HCT116 (cell line): ENCODE measurements around the gene FBXO15. TPM values are rescaled to one million over a fixed set of nuclear protein-coding genes. Genes with fewer than 3 reads are reported as not detected.

Experiments
- ATAC-seq: fragments of 200-7000 bp; cut with Tn5 transposase; 2 replicates; pipeline ENCODE4 v1.9.1; 2020; ENCODE audit warnings: mild to moderate bottlenecking, moderate library complexity
- BruUV-seq: library from RNA; stranded (reverse); fragments of 400-500 nt; replicated peaks from 2 replicates; lab custom pipeline; 2021; lab: Mats Ljungman, UMichigan
- CTCF ChIA-PET: fragments of 300-600 bp; sonication (Branson Sonifier 250); formaldehyde crosslinking; loops from one replicate; lab custom pipeline; 2021; ENCODE audit warnings: antibody characterized with exemption; lab: Charles Lee
- POLR2A ChIA-PET: fragments of 300-600, 350-600 bp; sonication (Branson Sonifier 250); formaldehyde crosslinking; loops from one replicate; lab custom pipeline; 2021; ENCODE audit warnings: antibody characterized with exemption; lab: Charles Lee
- RAD21 ChIA-PET, 2 experiments: fragments of 300-600 bp; sonication (Branson Sonifier 250); formaldehyde crosslinking; loops; one replicate each; lab custom pipeline; 2023; ENCODE audit warnings: low total read pairs in 2 of 2; ENCODE audit not compliant: uncharacterized antibody in 2 of 2, unreplicated experiment in 2 of 2, low non-redundant PET in 1 of 2; lab: Charles Lee
- DNase-seq: peaks from one replicate; pipeline ENCODE4 v3.0.0-alpha.2; 2010; ENCODE audit warnings: low read depth, low spot score
- H2AFZ ChIP-seq: fragments of 200-600 bp; shearing (Covaris generic), sonication (generic); 2 replicates; pipeline ENCODE4 v1.6.1; 2017; ENCODE audit warnings: low read depth, mixed run types, mixed read lengths, antibody characterized with exemption, low read length; ENCODE audit not compliant: poor library complexity, severe bottlenecking
- H3K27ac ChIP-seq: 2 replicates; pipeline ENCODE4 v1.5.1; 2012; ENCODE audit warnings: low read depth, low read length
- H3K27me3 ChIP-seq: fragments of 200-600 bp; sonication (generic); 2 replicates; pipeline ENCODE4 v1.6.1; 2016; ENCODE audit warnings: mixed run types, low read length, mixed read lengths; ENCODE audit not compliant: insufficient read depth
- H3K36me3 ChIP-seq, 2 experiments: fragments of 200-500 bp in 1 of 2; fragments of 200-600 bp in 1 of 2; sonication (Bioruptor generic) in 1 of 2; sonication (generic) in 1 of 2; 2 replicates each; pipeline versions ENCODE4 v1.5.1 to v1.6.1; 2014 to 2016; ENCODE audit warnings: low read length in 2 of 2, inconsistent platforms in 1 of 2, mixed read lengths in 1 of 2, mixed run types in 1 of 2; ENCODE audit not compliant: insufficient read depth in 2 of 2, control insufficient read depth in 1 of 2
- H3K4me1 ChIP-seq, 2 experiments: fragments of 200-600 bp in 1 of 2; sonication (generic) in 1 of 2; 2 replicates each; pipeline versions ENCODE4 v1.5.1 to v1.6.1; 2012 to 2017; ENCODE audit warnings: low read length in 2 of 2, inconsistent platforms in 1 of 2, mild to moderate bottlenecking in 1 of 2, mixed read lengths in 1 of 2, mixed run types in 1 of 2, moderate library complexity in 1 of 2; ENCODE audit not compliant: insufficient read depth in 2 of 2, control insufficient read depth in 1 of 2
- H3K4me2 ChIP-seq: fragments of 200-600 bp; sonication (generic); 2 replicates; pipeline ENCODE4 v1.6.1; 2017; ENCODE audit warnings: mixed run types, low read length, mixed read lengths
- H3K4me3 ChIP-seq, 2 experiments: fragments of 200-600 bp in 1 of 2; sonication (generic) in 1 of 2; replicated peaks in 1 of 2; 2 replicates each; pipeline ENCODE4 v1.5.1; 2011 to 2016; ENCODE audit warnings: low read length in 2 of 2, control low read depth in 1 of 2, low read depth in 1 of 2, mild to moderate bottlenecking in 1 of 2, mixed read lengths in 1 of 2, mixed run types in 1 of 2
- H3K79me2 ChIP-seq: fragments of 200-600 bp; sonication (generic); 2 replicates; pipeline ENCODE4 v1.6.1; 2017; ENCODE audit warnings: mild to moderate bottlenecking, mixed run types, low read length, moderate library complexity, mixed read lengths; ENCODE audit not compliant: insufficient read depth
- H3K9ac ChIP-seq: fragments of 200-600 bp; sonication (generic); 2 replicates; pipeline ENCODE4 v1.6.1; 2016; ENCODE audit warnings: low read length, mixed read lengths
- H3K9me2 ChIP-seq: fragments of 200-600 bp; sonication (generic), shearing (Covaris generic); 2 replicates; pipeline ENCODE4 v1.6.1; 2017; ENCODE audit warnings: mixed run types, mild to moderate bottlenecking, moderate library complexity; ENCODE audit not compliant: insufficient read depth
- H3K9me3 ChIP-seq, 2 experiments: fragments of 200-500 bp in 1 of 2; fragments of 200-600 bp in 1 of 2; sonication (Bioruptor generic) in 1 of 2; sonication (generic) in 1 of 2; 2 replicates each; pipeline ENCODE4 v1.6.1; 2014 to 2017; ENCODE audit warnings: low read length in 2 of 2, mixed read lengths in 2 of 2, inconsistent platforms in 1 of 2, low read depth in 1 of 2, mild to moderate bottlenecking in 1 of 2, mixed run types in 1 of 2, moderate library complexity in 1 of 2; ENCODE audit not compliant: control insufficient read depth in 1 of 2, insufficient read depth in 1 of 2
- H4K20me1 ChIP-seq: fragments of 200-600 bp; sonication (generic), shearing (Covaris generic); 2 replicates; pipeline ENCODE4 v1.6.1; 2017; ENCODE audit warnings: mixed run types, mild to moderate bottlenecking, moderate library complexity; ENCODE audit not compliant: insufficient read depth
- CEBPB ChIP-seq: IDR thresholded peaks from 2 replicates; pipeline ENCODE4 v1.6.1; 2012; ENCODE audit warnings: low read depth
- EGR1 ChIP-seq: IDR thresholded peaks from 2 replicates; pipeline ENCODE4 v1.6.1; 2012; ENCODE audit warnings: low read depth
- EZH2 ChIP-seq: fragments of 200-600 bp; sonication (generic); IDR thresholded peaks from 2 replicates; pipeline ENCODE4 v1.6.1; 2017; ENCODE audit warnings: antibody characterized with exemption, mixed run types
- POLR2A ChIP-seq: IDR thresholded peaks from 2 replicates; pipeline ENCODE4 v1.7.0; 2011; ENCODE audit warnings: borderline replicate concordance; ENCODE audit not compliant: insufficient read depth, insufficient read length; ENCODE audit errors: extremely low read depth
- RAD21 ChIP-seq: IDR thresholded peaks from 2 replicates; pipeline ENCODE4 v1.6.1; 2012; ENCODE audit warnings: low read depth, mild to moderate bottlenecking
- SIN3A ChIP-seq: IDR thresholded peaks from 2 replicates; pipeline ENCODE4 v1.6.1; 2012; ENCODE audit warnings: low read depth
- SRF ChIP-seq: IDR thresholded peaks from 2 replicates; pipeline ENCODE4 v1.6.1; 2012; ENCODE audit warnings: low read depth
- YY1 ChIP-seq: IDR thresholded peaks from 2 replicates; pipeline ENCODE4 v1.6.1; 2011; ENCODE audit warnings: low read length, low read depth, moderate library complexity, mild to moderate bottlenecking; ENCODE audit not compliant: insufficient replicate concordance; ENCODE audit errors: extremely low read depth
- ZBTB33 ChIP-seq: IDR thresholded peaks from 2 replicates; pipeline ENCODE4 v1.6.1; 2011; ENCODE audit warnings: mild to moderate bottlenecking, low read length, moderate library complexity; ENCODE audit not compliant: insufficient replicate concordance; ENCODE audit errors: extremely low read depth
- ZNF274 ChIP-seq: fragments of 200-500 bp; sonication (Bioruptor generic); IDR thresholded peaks from 2 replicates; pipeline ENCODE4 v1.6.1; 2014; ENCODE audit warnings: mild to moderate bottlenecking, low read depth, low read length, inconsistent platforms
- intact Hi-C: fragments of 100-400 bp; cut with micrococcal nuclease; formaldehyde crosslinking; loops from 2 replicates; pipeline ENCODE4 v1.10.0; 2022
- total RNA-seq: library from RNA; stranded (reverse); gene quantifications from one replicate; pipeline ENCODE4 v1.2.1, GENCODE V29; 2021; ENCODE audit not compliant: unreplicated experiment
- TF ChIP-seq, protein P1 (sequence below), 3 experiments: fragments of 200-600 bp in 1 of 3; sonication (generic) in 1 of 3; IDR thresholded peaks in 2 of 3; conservative IDR thresholded peaks in 1 of 3; 2 replicates each; pipeline ENCODE4 v1.5.1; 2012 to 2017; ENCODE audit warnings: low read depth in 2 of 3, low read length in 2 of 3, antibody characterized with exemption in 1 of 3, borderline replicate concordance in 1 of 3, control low read depth in 1 of 3, mild to moderate bottlenecking in 1 of 3, mixed read lengths in 1 of 3, mixed run types in 1 of 3, moderate library complexity in 1 of 3; ENCODE audit not compliant: insufficient read depth in 1 of 3
- TF ChIP-seq, protein P2 (sequence below): IDR thresholded peaks from 2 replicates; pipeline ENCODE4 v1.6.1; 2012

FBXO15 gene
- total RNA-seq, 1 experiment from 2014 or later, result 1.1 TPM

DNA sequence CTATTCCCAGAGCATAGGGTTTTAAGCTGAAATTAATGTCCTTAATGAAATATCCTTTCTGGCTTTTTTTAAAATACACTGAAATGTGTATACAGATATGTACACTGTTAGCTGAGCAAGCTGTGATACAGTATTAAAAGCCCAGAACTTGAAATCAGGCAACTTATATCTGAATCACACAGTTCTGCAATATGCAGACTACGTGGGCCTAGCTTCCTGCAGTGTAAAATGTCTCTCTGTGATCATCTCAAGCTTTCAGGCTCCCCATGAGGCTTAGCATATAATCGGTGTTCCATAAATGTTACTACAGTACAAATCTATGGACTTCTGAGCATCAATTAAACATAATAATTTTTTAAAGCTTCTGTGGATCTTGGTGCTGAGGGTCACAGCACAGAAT is 8.2 kb downstream of the FBXO15 start (continued):
- no peak for TF ChIP-seq YY1
- TF ChIP-seq CEBPB, result no peak
- TF ChIP-seq, all 23 proteins: peak for 0

- no peaks in the 10 kb centered on the region for H3K36me3 ChIP-seq
- DNase-seq, result no peak
- no peaks in the 10 kb centered on the region for H3K9me3 ChIP-seq
- no peak overlapping the region for H3K4me3 ChIP-seq
- no peak overlapping the region for H3K4me2 ChIP-seq
- no peak overlapping the region for H2AFZ ChIP-seq
- CTCF ChIA-PET, result no interaction called here
- H4K20me1 ChIP-seq, result no peaks in the 10 kb centered on the region
- RAD21 ChIA-PET, result no interaction called here
- no peak overlapping the region for H3K27ac ChIP-seq
- ATAC-seq, result no peak
- no peak for TF ChIP-seq RAD21
- TF ChIP-seq, all 23 proteins: peak for 0
- H3K27me3 ChIP-seq, result peaks cover 7% of the 10 kb centered on the region; the same call in 1 of the 2 replicates
- POLR2A ChIA-PET, result no interaction called here
- H3K9ac ChIP-seq, result no peak overlapping the region
- no TSS peak for BruUV-seq
- no peaks in the 10 kb centered on the region for H3K79me2 ChIP-seq
- no peaks in the 10 kb centered on the region for H3K9me2 ChIP-seq
- intact Hi-C loops, result no loop called here
- peaks cover 0 to 11% of the 10 kb centered on the region in 2 experiments; a peak in 2 of 4 replicates for H3K4me1 ChIP-seq
Measured at GRCh38 chr18:74137920-74138538, 9.6 kb downstream of the FBXO15 start.

GRCh38 chr18:74132201-74132600 is 15.4 kb downstream of the FBXO15 start:
- Histone ChIP-seq H3K9me2 (no peaks in the 10 kb centered on the region), H3K4me2 (no peak overlapping the region), H2AFZ (no peak overlapping the region), H4K20me1 (no peaks in the 10 kb centered on the region), H3K27ac (no peak overlapping the region), H3K27me3 (peaks cover 53% of the 10 kb centered on the region), H3K4me3 (no peak overlapping the region), H3K36me3 (no peaks in the 10 kb centered on the region), H3K9ac (no peak overlapping the region), H3K4me1 (no peaks in the 10 kb centered on the region), H3K79me2 (no peaks in the 10 kb centered on the region), H3K9me3 (no peaks in the 10 kb centered on the region)
- TF ChIP-seq EZH2 (no peak), ZNF274 (no peak), SRF (no peak), POLR2A (no peak), SIN3A (no peak), ZBTB33 (no peak), EGR1 (no peak)
- TF ChIP-seq, protein P1, sequence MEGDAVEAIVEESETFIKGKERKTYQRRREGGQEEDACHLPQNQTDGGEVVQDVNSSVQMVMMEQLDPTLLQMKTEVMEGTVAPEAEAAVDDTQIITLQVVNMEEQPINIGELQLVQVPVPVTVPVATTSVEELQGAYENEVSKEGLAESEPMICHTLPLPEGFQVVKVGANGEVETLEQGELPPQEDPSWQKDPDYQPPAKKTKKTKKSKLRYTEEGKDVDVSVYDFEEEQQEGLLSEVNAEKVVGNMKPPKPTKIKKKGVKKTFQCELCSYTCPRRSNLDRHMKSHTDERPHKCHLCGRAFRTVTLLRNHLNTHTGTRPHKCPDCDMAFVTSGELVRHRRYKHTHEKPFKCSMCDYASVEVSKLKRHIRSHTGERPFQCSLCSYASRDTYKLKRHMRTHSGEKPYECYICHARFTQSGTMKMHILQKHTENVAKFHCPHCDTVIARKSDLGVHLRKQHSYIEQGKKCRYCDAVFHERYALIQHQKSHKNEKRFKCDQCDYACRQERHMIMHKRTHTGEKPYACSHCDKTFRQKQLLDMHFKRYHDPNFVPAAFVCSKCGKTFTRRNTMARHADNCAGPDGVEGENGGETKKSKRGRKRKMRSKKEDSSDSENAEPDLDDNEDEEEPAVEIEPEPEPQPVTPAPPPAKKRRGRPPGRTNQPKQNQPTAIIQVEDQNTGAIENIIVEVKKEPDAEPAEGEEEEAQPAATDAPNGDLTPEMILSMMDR (IDR thresholded peaks at IDR 0.05 in 2 of 3, conservative IDR thresholded peaks at IDR 0.05 in 1 of 3; ENCODE audit: borderline replicate concordance in 1 of 3, insufficient read depth in 1 of 3, low read depth in 2 of 3, low read length in 2 of 3), result no peak
- TF ChIP-seq, protein P2, sequence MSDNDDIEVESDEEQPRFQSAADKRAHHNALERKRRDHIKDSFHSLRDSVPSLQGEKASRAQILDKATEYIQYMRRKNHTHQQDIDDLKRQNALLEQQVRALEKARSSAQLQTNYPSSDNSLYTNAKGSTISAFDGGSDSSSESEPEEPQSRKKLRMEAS, result no peak
- ATAC-seq (no peak), DNase-seq (no peak)
- ChIA-PET RAD21 (no interaction called here), CTCF (no interaction called here), POLR2A (no interaction called here)
- intact Hi-C loops, result no loop called here
- no TSS peak for BruUV-seq
